Erythroblast (primary cell): Measurements from ENCODE around the gene SLC35F4.

ENCODE experiments used
- GATA1 ChIP-seq: IDR thresholded peaks from 2 replicates; pipeline ENCODE4 v1.6.1; 2011; ENCODE audit warnings: low read depth, mild to moderate bottlenecking, control low read depth, low read length, moderate library complexity
- POLR2A ChIP-seq: IDR thresholded peaks from 2 replicates; pipeline ENCODE4 v1.6.1; 2011; ENCODE audit warnings: mild to moderate bottlenecking, low read length

DNA sequence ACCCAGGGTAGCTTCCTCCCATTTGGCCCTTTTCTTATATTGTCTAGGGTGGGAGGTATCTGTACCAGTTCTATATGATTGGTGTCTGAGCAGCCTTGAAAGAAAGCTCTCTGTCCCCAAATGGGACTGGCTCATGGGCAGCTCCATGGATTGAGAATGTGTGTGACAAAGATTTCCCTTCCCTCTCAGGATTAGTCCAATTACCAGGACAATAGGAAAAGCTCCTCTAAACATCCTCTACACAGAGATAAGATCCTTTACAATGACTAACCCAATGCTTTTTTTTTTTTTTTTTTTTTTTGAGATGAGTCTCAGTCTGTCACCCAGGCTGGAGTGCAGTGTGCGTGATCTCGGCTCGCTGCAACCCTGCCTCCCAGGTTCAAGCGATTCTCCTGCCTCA, 112.1 kb downstream of the SLC35F4 start:
- TF ChIP-seq POLR2A (no peak), GATA1 (no peak)
